ENCODE results near the gene COX14. TPM values are rescaled to one million over a fixed set of nuclear protein-coding genes. Genes with fewer than 3 reads are reported as not detected.

Gene COX14
- total and polyA plus RNA-seq, 2 donors from 2014 or later: 68.2 to 242 TPM

DNA sequence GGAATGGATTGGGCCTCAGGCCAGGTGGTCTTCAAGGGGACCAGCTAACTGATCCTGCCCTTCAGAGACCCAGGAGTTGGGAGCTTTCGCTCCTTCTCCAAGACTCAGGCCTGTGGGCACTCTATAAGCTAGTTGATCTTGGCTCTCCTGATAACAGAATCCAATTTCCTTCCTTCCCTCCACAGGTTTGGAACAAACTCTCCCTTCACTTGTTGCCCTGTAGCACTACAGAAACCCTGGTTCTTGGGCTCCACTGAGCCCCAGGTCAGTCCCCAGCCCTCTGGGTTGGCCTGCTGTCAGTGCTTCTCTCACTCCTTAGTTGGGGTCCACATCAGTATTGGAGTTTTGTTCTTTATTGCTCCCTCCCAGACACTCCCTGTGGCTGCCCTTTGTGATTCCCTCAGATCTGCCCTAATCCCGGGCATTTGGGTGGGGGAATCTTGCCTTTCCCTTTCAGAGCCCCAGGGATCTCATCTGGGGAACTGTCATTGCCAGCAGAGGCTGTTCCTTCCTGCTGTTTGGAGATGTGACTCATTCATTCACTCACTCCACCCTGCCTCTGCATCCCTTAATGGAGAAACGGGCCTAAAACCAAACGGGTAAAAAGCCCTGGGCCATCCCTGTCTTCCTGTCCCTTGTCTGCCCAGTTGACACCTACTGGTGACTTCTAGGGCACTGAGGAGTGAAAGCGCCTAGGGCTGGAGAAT is 12.6 kb upstream of the COX14 start:
- DNase-seq (no peak), FAIRE-seq (no peak)
- peaks cover 12 to 48% (median 35%) of the 10 kb centered on the region in 3 donors for H3K36me3 ChIP-seq (ENCODE audit: control insufficient read depth in 2 of 3, insufficient read depth in 3 of 3, low read length in 3 of 3)
- H3K9ac ChIP-seq (ENCODE audit: low read length in 3 of 3): no peak overlapping the region
- TF ChIP-seq, protein P1, sequence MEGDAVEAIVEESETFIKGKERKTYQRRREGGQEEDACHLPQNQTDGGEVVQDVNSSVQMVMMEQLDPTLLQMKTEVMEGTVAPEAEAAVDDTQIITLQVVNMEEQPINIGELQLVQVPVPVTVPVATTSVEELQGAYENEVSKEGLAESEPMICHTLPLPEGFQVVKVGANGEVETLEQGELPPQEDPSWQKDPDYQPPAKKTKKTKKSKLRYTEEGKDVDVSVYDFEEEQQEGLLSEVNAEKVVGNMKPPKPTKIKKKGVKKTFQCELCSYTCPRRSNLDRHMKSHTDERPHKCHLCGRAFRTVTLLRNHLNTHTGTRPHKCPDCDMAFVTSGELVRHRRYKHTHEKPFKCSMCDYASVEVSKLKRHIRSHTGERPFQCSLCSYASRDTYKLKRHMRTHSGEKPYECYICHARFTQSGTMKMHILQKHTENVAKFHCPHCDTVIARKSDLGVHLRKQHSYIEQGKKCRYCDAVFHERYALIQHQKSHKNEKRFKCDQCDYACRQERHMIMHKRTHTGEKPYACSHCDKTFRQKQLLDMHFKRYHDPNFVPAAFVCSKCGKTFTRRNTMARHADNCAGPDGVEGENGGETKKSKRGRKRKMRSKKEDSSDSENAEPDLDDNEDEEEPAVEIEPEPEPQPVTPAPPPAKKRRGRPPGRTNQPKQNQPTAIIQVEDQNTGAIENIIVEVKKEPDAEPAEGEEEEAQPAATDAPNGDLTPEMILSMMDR (IDR thresholded peaks at IDR 0.05; ENCODE audit: borderline replicate concordance, extremely low read depth, insufficient read depth): no peak
- no peak overlapping the region for H3K4me3 ChIP-seq (ENCODE audit: low read length in 3 of 3)
- H3K27ac ChIP-seq (ENCODE audit: low read depth in 2 of 2, low read length in 2 of 2): no peak overlapping the region
- H3K9me3 ChIP-seq (ENCODE audit: control insufficient read depth in 2 of 3, insufficient read depth in 1 of 3, low read length in 3 of 3): no peaks in the 10 kb centered on the region
- intact Hi-C loops (cut with DNase I): no loop called here
- H3K4me1 ChIP-seq (ENCODE audit: control insufficient read depth in 2 of 3, insufficient read depth in 2 of 3, low read depth in 1 of 3, low read length in 3 of 3): peaks cover 0 to 16% (median 7%) of the 10 kb centered on the region in 3 donors
- no peaks in the 10 kb centered on the region for H3K27me3 ChIP-seq (ENCODE audit: control insufficient read depth, insufficient read depth, low read length)

DNA sequence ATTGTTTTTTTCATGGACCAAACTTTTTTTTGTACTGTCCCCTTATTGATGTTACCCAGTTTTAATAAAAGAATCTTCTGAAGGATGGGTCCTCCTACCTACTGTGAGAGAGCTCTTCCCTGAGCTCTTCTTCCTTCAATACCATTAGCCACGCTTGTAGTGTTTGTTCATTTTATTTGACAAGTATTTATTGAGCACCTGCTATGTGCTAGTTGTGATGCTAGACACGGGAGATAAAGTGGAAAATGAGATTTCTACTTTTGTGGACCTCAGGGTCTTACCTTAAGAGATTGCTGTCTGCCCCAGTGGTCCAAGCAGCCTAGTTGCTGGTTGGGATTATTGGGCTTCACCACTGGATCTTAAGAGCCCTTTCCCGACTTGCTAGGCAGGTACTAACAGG is 11.5 kb upstream of the COX14 start:
- Histone ChIP-seq H3K27me3 (ENCODE audit: control insufficient read depth, insufficient read depth, low read length) (no peaks in the 10 kb centered on the region), H3K4me3 (ENCODE audit: low read length in 3 of 3) (no peak overlapping the region), H3K9me3 (ENCODE audit: control insufficient read depth in 2 of 3, insufficient read depth in 1 of 3, low read length in 3 of 3) (no peaks in the 10 kb centered on the region), H3K9ac (ENCODE audit: low read length in 3 of 3) (no peak overlapping the region), H3K36me3 (ENCODE audit: control insufficient read depth in 2 of 3, insufficient read depth in 3 of 3, low read length in 3 of 3) (peaks cover 12 to 39% (median 29%) of the 10 kb centered on the region in 3 donors), H3K27ac (ENCODE audit: low read depth in 2 of 2, low read length in 2 of 2) (no peak overlapping the region), H3K4me1 (ENCODE audit: control insufficient read depth in 2 of 3, insufficient read depth in 2 of 3, low read depth in 1 of 3, low read length in 3 of 3) (peaks cover 0 to 16% (median 7%) of the 10 kb centered on the region in 3 donors)
- intact Hi-C loops (cut with DNase I): no loop called here
- FAIRE-seq: no peak
- TF ChIP-seq, protein P1 (IDR thresholded peaks at IDR 0.05; ENCODE audit: borderline replicate concordance, extremely low read depth, insufficient read depth): no peak
- DNase-seq: no peak

DNA sequence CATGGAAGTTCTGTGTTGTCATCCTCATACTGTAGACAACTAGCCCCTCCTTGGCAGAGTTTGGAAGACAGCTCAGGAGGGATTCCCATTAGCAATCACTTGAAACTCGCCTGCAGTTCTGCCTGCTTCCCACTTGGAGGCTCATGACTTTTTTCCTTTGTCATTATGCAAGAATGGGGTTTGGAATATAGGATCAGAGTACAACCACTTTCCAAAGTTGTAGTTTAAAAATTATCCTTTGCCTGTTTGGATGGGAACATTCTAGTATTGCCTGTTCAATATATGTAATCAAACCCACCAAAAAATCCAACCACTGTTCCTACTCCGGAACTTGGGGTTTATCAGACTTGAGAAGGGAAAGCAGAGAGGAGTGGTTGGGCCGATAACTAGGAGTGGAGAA is 10.4 kb upstream of the COX14 start:
- peaks cover 6 to 28% (median 20%) of the 10 kb centered on the region in 3 donors for H3K36me3 ChIP-seq (ENCODE audit: control insufficient read depth in 2 of 3, insufficient read depth in 3 of 3, low read length in 3 of 3)
- no peaks in the 10 kb centered on the region for H3K27me3 ChIP-seq (ENCODE audit: control insufficient read depth, insufficient read depth, low read length)
- no peak overlapping the region for H3K4me3 ChIP-seq (ENCODE audit: low read length in 3 of 3)
- TF ChIP-seq, protein P1 (IDR thresholded peaks at IDR 0.05; ENCODE audit: borderline replicate concordance, extremely low read depth, insufficient read depth): peak; percentile 32
- DNase-seq: peak in 2 of 5 donors; percentile 39 to 55
- no peak overlapping the region for H3K9ac ChIP-seq (ENCODE audit: low read length in 3 of 3)
- intact Hi-C loops (cut with DNase I): no loop called here
- peak overlapping the region in 1 of 2 donors; percentile 41 for H3K27ac ChIP-seq (ENCODE audit: low read depth in 2 of 2, low read length in 2 of 2)
- peaks cover 0 to 16% (median 7%) of the 10 kb centered on the region in 3 donors for H3K4me1 ChIP-seq (ENCODE audit: control insufficient read depth in 2 of 3, insufficient read depth in 2 of 3, low read depth in 1 of 3, low read length in 3 of 3)
- no peaks in the 10 kb centered on the region for H3K9me3 ChIP-seq (ENCODE audit: control insufficient read depth in 2 of 3, insufficient read depth in 1 of 3, low read length in 3 of 3)
- no peak for FAIRE-seq

All from kidney (tissue), 14 donors.